GM21447 (cell line): Measurements from ENCODE around the gene GRM5.

ENCODE experiments used
- ATAC-seq: cut with Tn5 transposase; IDR thresholded peaks from one replicate; pipeline ENCODE4 v1.9.1; 2021; ENCODE audit not compliant: unreplicated experiment

Gene GRM5

GRCh38 chr11:88623531-88623930, 442.3 kb downstream of the GRM5 start:
- no peak for ATAC-seq

GRCh38 chr11:88620568-88621130, 445.1 kb downstream of the GRM5 start:
- ATAC-seq: no peak

GRCh38 chr11:88619656-88620385, 446.0 kb downstream of the GRM5 start:
- no peak for ATAC-seq

- no peak for ATAC-seq
These were observed 446.7 kb downstream of the GRM5 start for GRCh38 chr11:88619071-88619425.

GRCh38 chr11:88618327-88619070, 447.3 kb downstream of the GRM5 start:
- ATAC-seq: no peak

DNA sequence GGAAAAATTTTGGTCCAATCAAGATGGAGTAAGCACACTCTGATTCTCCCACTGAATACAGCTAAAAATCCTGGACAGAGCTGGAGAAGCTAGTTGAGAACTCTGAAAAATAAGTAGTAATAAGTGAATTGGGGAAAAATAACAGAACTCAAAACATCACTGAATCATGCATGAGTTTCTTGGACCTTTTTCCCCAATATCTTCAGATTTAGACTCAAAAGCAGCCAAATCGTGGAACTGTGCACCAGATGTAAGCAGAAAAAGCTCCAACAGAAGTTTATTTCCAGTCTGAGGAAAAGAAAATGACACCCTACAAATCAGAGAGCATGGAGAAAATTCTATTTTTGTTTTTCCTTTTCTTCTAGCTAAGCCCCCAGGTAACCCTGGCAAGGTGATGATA, 448.6 kb downstream of the GRM5 start:
- no peak for ATAC-seq

DNA sequence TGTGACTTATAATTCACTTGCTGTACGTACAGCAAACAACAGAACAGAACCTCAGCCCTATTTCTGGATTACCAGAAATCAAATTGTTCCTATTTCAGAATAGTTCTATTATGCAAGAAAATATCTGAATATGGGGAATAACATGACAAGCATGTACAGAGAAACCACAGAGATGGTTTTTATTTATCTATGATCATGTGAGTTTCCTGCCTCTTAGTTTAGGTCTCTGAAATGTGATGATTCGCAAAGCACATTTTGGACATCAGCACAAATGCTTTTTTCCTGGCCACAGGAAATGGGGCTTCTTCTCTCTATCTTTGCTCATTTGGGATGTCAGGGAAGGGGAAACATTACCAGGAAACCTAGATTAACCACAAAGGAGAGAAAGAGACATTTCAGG, 461.5 kb downstream of the GRM5 start:
- no peak for ATAC-seq

GRCh38 chr11:88603091-88603867, 462.5 kb downstream of the GRM5 start:
- no peak for ATAC-seq

- no peak for ATAC-seq
These were observed 468.4 kb downstream of the GRM5 start for GRCh38 chr11:88597387-88597786.

DNA sequence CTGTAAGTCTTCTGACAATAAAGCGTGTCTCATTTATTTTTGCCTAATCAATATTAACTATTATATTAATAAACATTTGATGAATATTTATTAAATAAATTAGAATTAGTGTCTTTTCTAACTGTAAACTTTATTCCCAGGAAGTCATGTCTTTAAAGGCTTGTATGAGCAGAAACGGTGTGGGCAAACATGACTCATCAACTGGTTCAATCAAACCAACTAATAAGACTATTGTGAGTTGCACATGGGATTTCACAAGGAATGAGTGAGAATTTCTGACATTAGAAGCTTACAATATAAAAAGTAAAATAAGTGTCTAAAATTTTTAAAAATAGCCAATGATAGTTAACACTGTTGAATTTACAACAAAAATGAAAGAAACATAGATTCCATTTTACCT, 469.0 kb downstream of the GRM5 start:
- no peak for ATAC-seq

DNA sequence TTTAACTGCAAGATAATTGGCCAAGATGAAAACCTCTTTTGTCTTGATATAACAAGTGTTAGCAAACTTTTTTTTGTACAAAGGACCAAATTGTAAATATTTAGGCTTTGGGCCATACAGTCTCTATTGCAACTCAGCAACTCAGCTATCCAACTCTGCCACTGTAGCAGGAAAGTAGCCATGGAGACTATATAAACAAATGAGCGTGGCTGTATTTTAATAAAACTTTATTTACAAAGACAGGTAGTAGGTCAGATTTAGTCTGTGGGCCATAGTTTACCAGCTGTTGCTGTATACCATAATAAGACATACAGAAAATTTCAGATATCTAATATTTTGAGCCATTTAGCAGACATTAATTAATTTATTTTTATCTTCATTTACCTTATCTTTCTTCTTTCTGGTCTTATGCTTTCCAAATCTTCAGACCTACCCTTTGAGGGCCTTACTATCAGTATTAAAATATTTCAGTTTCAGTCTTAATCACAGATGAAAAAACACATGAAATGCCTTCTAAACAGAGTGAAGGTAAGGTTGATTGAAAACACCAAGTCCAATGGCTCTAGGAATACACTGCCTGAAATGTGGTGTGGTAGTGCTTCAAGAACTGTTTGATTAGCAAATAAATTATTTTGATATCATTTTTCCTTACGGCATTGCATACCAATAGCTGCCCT, 471.4 kb downstream of the GRM5 start:
- no peak for ATAC-seq

- no peak for ATAC-seq
These were observed 475.4 kb downstream of the GRM5 start for GRCh38 chr11:88590361-88590760.

- ATAC-seq: no peak
These were observed 482.5 kb downstream of the GRM5 start for GRCh38 chr11:88583251-88583650.

DNA sequence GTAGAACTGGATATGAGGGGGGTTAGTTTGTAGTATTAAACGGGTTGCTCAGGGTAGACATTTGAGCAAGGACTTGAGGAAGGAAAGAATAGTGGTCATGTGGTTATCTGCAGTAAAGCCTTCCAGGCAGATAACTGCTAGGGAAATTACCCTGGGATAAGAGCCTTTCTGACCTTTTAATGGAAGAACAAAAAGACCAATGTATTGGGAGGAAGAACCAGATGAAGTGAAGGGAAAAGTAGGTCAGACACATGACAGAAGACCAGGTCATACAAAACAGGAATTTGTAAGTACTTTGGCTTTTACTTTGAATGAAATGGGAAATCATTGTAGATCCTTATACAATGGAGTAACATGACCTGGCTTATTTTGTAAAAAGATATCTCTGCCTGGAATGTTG, 486.3 kb downstream of the GRM5 start:
- no peak for ATAC-seq

- ATAC-seq: no peak
These were observed 489.0 kb downstream of the GRM5 start for GRCh38 chr11:88576741-88577140.

- ATAC-seq: no peak
These were observed 489.9 kb downstream of the GRM5 start for GRCh38 chr11:88575916-88576315.

DNA sequence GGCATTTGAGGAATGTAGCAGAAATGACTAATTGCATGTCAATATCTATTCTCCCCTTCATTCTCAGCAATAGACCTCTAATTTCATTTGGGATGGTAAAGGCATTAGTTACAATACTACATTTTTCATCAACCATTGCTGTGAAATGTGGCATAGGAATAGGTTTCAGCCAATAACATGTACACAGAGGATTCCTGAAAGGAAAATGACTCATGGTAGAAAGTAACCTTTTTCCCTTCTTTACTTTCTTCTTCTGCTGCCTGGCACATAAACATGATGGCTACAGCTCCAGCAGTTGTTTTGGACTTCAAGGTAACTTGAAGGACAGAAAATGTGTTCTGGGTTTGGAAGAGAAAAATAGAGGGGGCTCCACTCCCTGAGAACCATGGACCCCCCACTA, 496.4 kb downstream of the GRM5 start:
- ATAC-seq: no peak

DNA sequence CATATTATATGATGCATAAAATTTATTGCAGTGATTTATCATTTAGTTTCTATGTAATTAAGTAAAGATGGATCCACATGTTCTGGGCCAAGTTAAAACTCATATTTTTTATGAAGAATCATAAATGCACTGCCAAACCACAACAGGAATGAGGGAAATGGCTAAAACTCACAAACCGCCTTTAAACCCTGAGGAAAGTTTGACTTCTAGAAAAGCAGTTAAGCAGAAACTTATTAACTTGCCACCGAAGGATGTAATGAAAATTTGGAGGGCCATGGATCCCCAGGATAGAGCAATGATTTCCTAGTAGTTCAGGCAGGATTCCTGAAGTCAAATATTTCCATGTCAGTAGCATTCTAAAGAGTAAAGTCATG, 510.0 kb downstream of the GRM5 start:
- ATAC-seq: no peak

- no peak for ATAC-seq
These were observed 510.6 kb downstream of the GRM5 start for GRCh38 chr11:88555018-88555828.

DNA sequence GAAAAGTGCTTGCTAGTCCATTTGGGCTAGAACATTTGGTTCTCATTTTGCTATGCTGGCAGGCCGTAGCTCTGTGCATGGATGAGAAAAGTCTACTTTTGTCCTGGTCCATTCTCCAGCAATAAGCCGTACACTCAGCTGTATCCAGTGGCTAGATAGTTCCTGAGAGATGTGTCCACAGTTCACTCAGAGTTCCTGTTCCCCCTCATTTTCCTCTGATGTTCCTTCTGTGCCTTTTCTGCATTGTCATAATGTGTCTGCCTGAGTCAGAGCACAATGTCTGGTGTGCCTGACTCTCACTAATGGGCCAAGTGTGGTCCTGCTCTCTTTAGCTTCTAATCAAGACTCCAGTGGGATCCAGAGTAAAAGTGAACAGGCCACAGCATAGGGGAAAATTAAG, 512.6 kb downstream of the GRM5 start:
- ATAC-seq: no peak
